Ovary (tissue), 9 donors: ENCODE data around the gene CA7. TPM values are rescaled to one million over a fixed set of nuclear protein-coding genes. Genes with fewer than 3 reads are reported as not detected.

Experiments used
- DNase-seq, 5 donors: peaks; one replicate each; pipeline ENCODE4 v3.0.0-alpha.2; 2019 to 2020
- H3K27ac ChIP-seq, 2 donors: fragments of 200-600 bp; one replicate each; pipeline versions ENCODE4 v1.5.1 to v1.8.0; 2019 to 2022
- H3K27me3 ChIP-seq: fragments of 200-600 bp; one replicate; pipeline ENCODE4 v1.8.0; 2022
- H3K36me3 ChIP-seq: fragments of 200-600 bp; sonication (generic); one replicate; pipeline ENCODE4 v1.5.1; 2019
- H3K4me1 ChIP-seq: one replicate; pipeline ENCODE4 v1.8.1; 2013; ENCODE audit warnings: mild to moderate bottlenecking, moderate library complexity; ENCODE audit not compliant: insufficient read depth
- H3K4me3 ChIP-seq: fragments of 200-600 bp; sonication (generic); one replicate; pipeline ENCODE4 v1.5.1; 2017
- H3K9me3 ChIP-seq, 2 donors: fragments of 200-600 bp in 1 of 2; sonication (generic) in 1 of 2; one replicate each; pipeline versions ENCODE4 v1.5.1 to v1.8.1; 2013 to 2019; ENCODE audit warnings: mild to moderate bottlenecking in 1 of 2, moderate library complexity in 1 of 2
- EP300 ChIP-seq: sonication (generic); formaldehyde crosslinking; IDR thresholded peaks from one replicate; pipeline ENCODE4 v1.6.1; 2017; ENCODE audit warnings: antibody characterized with exemption
- POLR2A ChIP-seq: fragments of 450-650 bp; IDR thresholded peaks from one replicate; pipeline ENCODE4 v1.6.1; 2017; ENCODE audit warnings: antibody characterized with exemption, mild to moderate bottlenecking, moderate library complexity
- WGBS, 3 donors: extraction: QIAGEN DNeasy Blood & Tissue Kit in 1 of 3; methylation state at CpG; one replicate each; pipeline versions ENCODE4 v1.1.5 to v1.1.7; 2013 to 2017; 5-methylcytosine and 5-hydroxymethylcytosine counted together
- intact Hi-C, 4 donors: fragments of 100-400 bp; cut with DNase I; formaldehyde crosslinking; loops; one replicate each; pipeline versions ENCODE4 v1.11.0 to v1.15.1; 2022 to 2023
- polyA plus RNA-seq, 2 donors: library from polyadenylated mRNA; stranded (reverse); fragments of 200-250 nt in 1 of 2; fragments of 350-450 nt in 1 of 2; fragmentation: Illumina TruSeq in 1 of 2; extraction: RNeasy Lipid Tissue Mini Kit (QIAGEN cat#74804) in 1 of 2; gene quantifications; one replicate each; pipeline ENCODE4 v1.2.3, GENCODE V29; 2013 to 2014
- total RNA-seq, 7 donors: library from RNA; depleted of rRNA in 2 of 7; stranded (reverse); fragments of >200 nt in 2 of 7; fragmentation: NEBNext Ultra II Directional in 3 of 7; extraction: Animal tissue kit (Norgen Biotek cat#: 25700) in 3 of 7; gene quantifications; one replicate each; pipeline versions ENCODE4 v1.1.0 to v1.2.4, GENCODE V29; 2016 to 2023
- TF ChIP-seq, protein P1 (sequence below), 3 donors: fragments of 450-650 bp in 2 of 3; fragments of 200-600 bp in 1 of 3; IDR thresholded peaks; one replicate each; pipeline versions ENCODE4 v1.5.1 to v1.8.0; 2016 to 2022; ENCODE audit warnings: antibody characterized with exemption in 3 of 3, mild to moderate bottlenecking in 1 of 3
- donor health status: DM: no; HTN: no; CAD: no; lungs with moderate emphysema.
- donor health status: DM: no; HTN: no; CAD: no.
- donor health status: Bipolar disorder and iron deficiency.
- donor health status: DM: yes; HTN: yes; CAD: no.
- donor health status: DM: no; HTN: no; CAD: no.
- donor health status: DM: yes; HTN: yes; CAD: no.

CA7 gene
- total and polyA plus RNA-seq, 9 donors, result not detected

- Histone ChIP-seq H3K4me1 (peaks cover 3% of the 10 kb centered on the region), H3K27ac (no peak overlapping the region), H3K4me3 (no peak overlapping the region), H3K27me3 (no peaks in the 10 kb centered on the region), H3K36me3 (no peaks in the 10 kb centered on the region), H3K9me3 (no peaks in the 10 kb centered on the region)
- DNase-seq, result no peak
- WGBS, 3 donors, result 76 to 81% (median 78%) methylated on average over 8 of the region's 8 CpGs
- intact Hi-C loops, result no loop called here
- TF ChIP-seq, protein P1, sequence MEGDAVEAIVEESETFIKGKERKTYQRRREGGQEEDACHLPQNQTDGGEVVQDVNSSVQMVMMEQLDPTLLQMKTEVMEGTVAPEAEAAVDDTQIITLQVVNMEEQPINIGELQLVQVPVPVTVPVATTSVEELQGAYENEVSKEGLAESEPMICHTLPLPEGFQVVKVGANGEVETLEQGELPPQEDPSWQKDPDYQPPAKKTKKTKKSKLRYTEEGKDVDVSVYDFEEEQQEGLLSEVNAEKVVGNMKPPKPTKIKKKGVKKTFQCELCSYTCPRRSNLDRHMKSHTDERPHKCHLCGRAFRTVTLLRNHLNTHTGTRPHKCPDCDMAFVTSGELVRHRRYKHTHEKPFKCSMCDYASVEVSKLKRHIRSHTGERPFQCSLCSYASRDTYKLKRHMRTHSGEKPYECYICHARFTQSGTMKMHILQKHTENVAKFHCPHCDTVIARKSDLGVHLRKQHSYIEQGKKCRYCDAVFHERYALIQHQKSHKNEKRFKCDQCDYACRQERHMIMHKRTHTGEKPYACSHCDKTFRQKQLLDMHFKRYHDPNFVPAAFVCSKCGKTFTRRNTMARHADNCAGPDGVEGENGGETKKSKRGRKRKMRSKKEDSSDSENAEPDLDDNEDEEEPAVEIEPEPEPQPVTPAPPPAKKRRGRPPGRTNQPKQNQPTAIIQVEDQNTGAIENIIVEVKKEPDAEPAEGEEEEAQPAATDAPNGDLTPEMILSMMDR (IDR thresholded peaks at IDR 0.05), result no peak
- TF ChIP-seq POLR2A, result no peak
- TF ChIP-seq EP300, result no peak
Observed at GRCh38 chr16:66881964-66882508, 37.8 kb downstream of the CA7 start.

DNA sequence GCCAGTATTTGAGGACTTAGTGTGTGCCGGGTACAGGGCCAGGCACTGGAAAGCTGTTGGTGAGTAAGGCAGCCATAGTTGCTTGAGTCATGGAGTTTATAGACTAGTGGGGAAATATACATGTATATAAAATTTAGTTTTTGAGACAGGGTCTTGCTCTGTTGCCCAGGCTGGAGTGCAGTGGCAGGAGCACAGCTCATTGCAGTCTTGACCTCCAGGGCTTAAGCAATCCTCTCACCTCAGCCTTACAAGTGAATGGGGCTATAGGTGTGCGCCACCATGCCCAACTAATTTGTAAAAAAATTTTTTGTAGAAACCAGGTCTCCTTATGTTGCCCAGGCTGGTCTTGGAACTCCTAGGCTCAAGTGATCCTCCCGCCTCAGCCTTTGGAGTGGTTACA lies 38.5 kb downstream of the CA7 start:
- no peaks in the 10 kb centered on the region for H3K27me3 ChIP-seq
- intact Hi-C loops, result no loop called here
- no peaks in the 10 kb centered on the region for H3K36me3 ChIP-seq
- H3K4me1 ChIP-seq, result peaks cover 3% of the 10 kb centered on the region
- DNase-seq, result no peak
- WGBS, 3 donors, result 97 to 98% (median 97%) methylated on average over 3 of the region's 3 CpGs
- H3K9me3 ChIP-seq, result no peaks in the 10 kb centered on the region
- H3K27ac ChIP-seq, result no peak overlapping the region
- no peak overlapping the region for H3K4me3 ChIP-seq
- TF ChIP-seq EP300 (no peak), POLR2A (no peak)
- TF ChIP-seq, protein P1 (IDR thresholded peaks at IDR 0.05), result no peak

GRCh38 chr16:66885491-66885890 lies 41.3 kb downstream of the CA7 start:
- DNase-seq, result no peak
- Histone ChIP-seq H3K27me3 (no peaks in the 10 kb centered on the region), H3K9me3 (no peaks in the 10 kb centered on the region), H3K4me1 (peaks cover 3% of the 10 kb centered on the region), H3K36me3 (no peaks in the 10 kb centered on the region), H3K4me3 (no peak overlapping the region), H3K27ac (no peak overlapping the region)
- WGBS, 3 donors, result 65 to 84% (median 77%) methylated on average over 12 of the region's 12 CpGs
- intact Hi-C loops, result no loop called here
- TF ChIP-seq POLR2A, result no peak
- TF ChIP-seq, protein P1 (IDR thresholded peaks at IDR 0.05), result no peak
- no peak for TF ChIP-seq EP300

- no peaks in the 10 kb centered on the region for H3K27me3 ChIP-seq
- peaks cover 3% of the 10 kb centered on the region for H3K4me1 ChIP-seq
- 8 to 29% (median 12%) methylated on average over 2 of the region's 2 CpGs for WGBS, 3 donors
- no peak for DNase-seq
- TF ChIP-seq, protein P1 (IDR thresholded peaks at IDR 0.05), result no peak
- no peak for TF ChIP-seq POLR2A
- TF ChIP-seq EP300, result no peak
- H3K4me3 ChIP-seq, result no peak overlapping the region
- H3K36me3 ChIP-seq, result no peaks in the 10 kb centered on the region
- H3K27ac ChIP-seq, result no peak overlapping the region
- H3K9me3 ChIP-seq, result no peaks in the 10 kb centered on the region
- intact Hi-C loops, result no loop called here
Observed at GRCh38 chr16:66886321-66886720, 42.1 kb downstream of the CA7 start.
